T-cell (primary cell): ENCODE data around the gene ABCC1. TPM values are rescaled to one million over a fixed set of nuclear protein-coding genes. Genes with fewer than 3 reads are reported as not detected.

ENCODE experiments used
- ATAC-seq, 4 experiments: fragments of 200-7000 bp in 3 of 4; fragments of 150-1000 bp in 1 of 4; cut with Tn5 transposase; replicated peaks in 1 of 4; 1 replicate in 3 of 4; 2 replicates in 1 of 4; pipeline ENCODE4 v1.10.0; 2021; ENCODE audit warnings: moderate library complexity in 3 of 4, mild to moderate bottlenecking in 2 of 4, moderate number of reproducible peaks in 1 of 4
- CTCF ChIA-PET, 2 donors: fragments of 300-600 bp; sonication (Branson Sonifier 250); formaldehyde crosslinking; loops; one replicate each; lab custom pipeline; 2022; ENCODE audit warnings: antibody characterized with exemption in 2 of 2; lab: Charles Lee
- POLR2A ChIA-PET, 2 donors: fragments of 300-600 bp; sonication (Branson Sonifier 250); formaldehyde crosslinking; loops; one replicate each; lab custom pipeline; 2022; ENCODE audit warnings: antibody characterized with exemption in 2 of 2; lab: Charles Lee
- DNase-seq, 35 experiments: peaks; one replicate each; pipeline versions ENCODE4 v3.0.0 to v3.0.0-alpha.2; 2013 to 2023
- H3K27ac ChIP-seq: one replicate; pipeline ENCODE4 v1.5.1; 2013; ENCODE audit warnings: low read length
- H3K27me3 ChIP-seq, 2 experiments: replicated peaks in 1 of 2; 1 replicate in 1 of 2; 2 replicates in 1 of 2; pipeline versions ENCODE4 v1.6.1 to v1.7.0; 2013; ENCODE audit warnings: low read length in 1 of 2, mixed read lengths in 1 of 2; ENCODE audit not compliant: control insufficient read depth in 2 of 2, insufficient read depth in 2 of 2; ENCODE audit errors: extremely low read depth in 1 of 2
- H3K36me3 ChIP-seq, 2 donors: 1 replicate in 1 of 2; 2 replicates in 1 of 2; pipeline versions ENCODE4 v1.6.1 to v1.7.0; 2013; ENCODE audit warnings: low read length in 1 of 2; ENCODE audit not compliant: control insufficient read depth in 2 of 2, insufficient read depth in 1 of 2; ENCODE audit errors: extremely low read depth in 1 of 2
- H3K4me1 ChIP-seq, 2 experiments: 1 replicate in 1 of 2; 2 replicates in 1 of 2; pipeline versions ENCODE4 v1.6.1 to v1.7.0; 2013; ENCODE audit warnings: low read length in 2 of 2, mixed read lengths in 1 of 2; ENCODE audit not compliant: insufficient read depth in 2 of 2, control insufficient read depth in 1 of 2; ENCODE audit errors: extremely low read depth in 1 of 2
- H3K4me3 ChIP-seq, 2 donors: 1 replicate in 1 of 2; 2 replicates in 1 of 2; pipeline versions ENCODE4 v1.5.1 to v1.7.0; 2013; ENCODE audit warnings: mild to moderate bottlenecking in 2 of 2, low read length in 1 of 2, moderate library complexity in 1 of 2; ENCODE audit not compliant: control insufficient read depth in 1 of 2; ENCODE audit errors: extremely low read depth in 1 of 2
- H3K9me3 ChIP-seq: 2 replicates; pipeline ENCODE4 v1.7.0; 2013
- H3K27ac Mint-ChIP-seq, 2 donors: one replicate each; pipeline ENCODE4 v1.8.0; 2020 to 2021; ENCODE audit warnings: mild to moderate bottlenecking in 2 of 2, mixed read lengths in 2 of 2
- H3K27me3 Mint-ChIP-seq, 2 donors: one replicate each; pipeline ENCODE4 v1.8.0; 2021 to 2022; ENCODE audit warnings: mixed read lengths in 2 of 2
- H3K36me3 Mint-ChIP-seq: one replicate; pipeline ENCODE4 v1.8.0; 2021; ENCODE audit warnings: mixed read lengths
- H3K4me1 Mint-ChIP-seq, 3 donors: one replicate each; pipeline ENCODE4 v1.8.0; 2020 to 2022; ENCODE audit warnings: mixed read lengths in 3 of 3, mild to moderate bottlenecking in 1 of 3
- H3K4me3 Mint-ChIP-seq, 3 donors: one replicate each; pipeline ENCODE4 v1.8.0; 2020 to 2022; ENCODE audit warnings: mild to moderate bottlenecking in 3 of 3, mixed read lengths in 3 of 3, moderate library complexity in 3 of 3
- H3K9me3 Mint-ChIP-seq, 3 donors: one replicate each; pipeline ENCODE4 v1.8.0; 2020 to 2022; ENCODE audit warnings: mixed read lengths in 3 of 3
- WGBS: methylation state at CpG from one replicate; pipeline ENCODE4 v1.1.5; 2013; ENCODE audit warnings: missing lambda C conversion rate; ENCODE audit not compliant: insufficient coverage; 5-methylcytosine and 5-hydroxymethylcytosine counted together
- total RNA-seq, 35 experiments: library from RNA in 6 of 35; stranded (reverse) in 6 of 35; fragments of 120-200 nt in 1 of 35; gene quantifications; one replicate each; pipeline versions ENCODE4 v1.2.1 to v1.2.4 and lab custom pipeline; 2013 to 2026

The ABCC1 gene
- total RNA-seq, 5 donors from 2014 or later (not counting 1 experiment from before 2014, with no cell fraction given) = 59.4 to 68.1 (median 63.0) TPM

- ChIA-PET CTCF (no interaction called here), POLR2A (no interaction called here)
- no peaks in the 10 kb centered on the region for H3K27me3 ChIP-seq
- Mint-ChIP-seq H3K36me3 (peaks cover 81% of the 10 kb centered on the region), H3K27me3 (no peaks in the 10 kb centered on the region), H3K4me3 (no peak overlapping the region), H3K9me3 (no peaks in the 10 kb centered on the region), H3K4me1 (no peaks in the 10 kb centered on the region), H3K27ac (no peak overlapping the region)
- no peaks in the 10 kb centered on the region for H3K4me1 ChIP-seq
- ATAC-seq (no peak), DNase-seq (no peak)
- peaks cover 23 to 78% of the 10 kb centered on the region in 2 donors for H3K36me3 ChIP-seq
- 80% methylated on average over 5 of the region's 8 CpGs for WGBS
- no peak overlapping the region for H3K4me3 ChIP-seq
- H3K27ac ChIP-seq = no peak overlapping the region
- H3K9me3 ChIP-seq = no peaks in the 10 kb centered on the region
These were observed 163.1 kb downstream of the ABCC1 start for GRCh38 chr16:16112450-16113053.

GRCh38 chr16:16113076-16113475 lies 163.7 kb downstream of the ABCC1 start:
- Mint-ChIP-seq H3K4me1 (no peaks in the 10 kb centered on the region), H3K4me3 (no peak overlapping the region), H3K9me3 (peaks cover 0 to 4% (median 3%) of the 10 kb centered on the region in 3 donors), H3K27me3 (no peaks in the 10 kb centered on the region), H3K27ac (no peak overlapping the region), H3K36me3 (peaks cover 83% of the 10 kb centered on the region)
- DNase-seq = no peak
- Histone ChIP-seq H3K4me1 (no peaks in the 10 kb centered on the region), H3K27me3 (no peaks in the 10 kb centered on the region), H3K27ac (no peak overlapping the region), H3K9me3 (peaks cover 2% of the 10 kb centered on the region), H3K4me3 (no peak overlapping the region), H3K36me3 (peaks cover 28 to 80% of the 10 kb centered on the region in 2 donors)
- 97% methylated on average over 7 of the region's 8 CpGs for WGBS
- POLR2A ChIA-PET = no interaction called here
- CTCF ChIA-PET = no interaction called here
- ATAC-seq = no peak

- POLR2A ChIA-PET = interaction anchor here in 1 of 2 donors (0.6 kb wide), 1 partner anchor 495 kb away, joined by 7 read pairs; no protein-coding TSS in a partner anchor
- Histone ChIP-seq H3K36me3 (peaks cover 30 to 67% of the 10 kb centered on the region in 2 donors), H3K4me3 (no peak overlapping the region), H3K27ac (no peak overlapping the region), H3K4me1 (peaks cover 0 to 26% of the 10 kb centered on the region in 2 experiments), H3K9me3 (peaks cover 2% of the 10 kb centered on the region), H3K27me3 (no peaks in the 10 kb centered on the region)
- CTCF ChIA-PET = no interaction called here
- ATAC-seq = no peak
- no peak overlapping the region for H3K4me3 Mint-ChIP-seq
- H3K36me3 Mint-ChIP-seq = peaks cover 85% of the 10 kb centered on the region
- DNase-seq = no peak
- H3K27ac Mint-ChIP-seq = no peak overlapping the region
- WGBS = 80% methylated on average over 1 of the region's 7 CpGs
- no peaks in the 10 kb centered on the region for H3K27me3 Mint-ChIP-seq
- peaks cover 0 to 6% (median 0%) of the 10 kb centered on the region in 3 donors for H3K4me1 Mint-ChIP-seq
- peaks cover 3 to 9% (median 7%) of the 10 kb centered on the region in 3 donors for H3K9me3 Mint-ChIP-seq
These were observed 167.4 kb downstream of the ABCC1 start for GRCh38 chr16:16116841-16117240.

- ChIA-PET CTCF (interaction anchor here in 1 of 2 donors (0.6 to 0.7 kb wide), 2 partner anchors 405 to 718 kb away, joined by 4 to 5 read pairs; no protein-coding TSS in a partner anchor), POLR2A (interaction anchor here in 1 of 2 donors (0.6 kb wide), 1 partner anchor 28 kb away, joined by 5 read pairs; no protein-coding TSS in a partner anchor)
- Histone ChIP-seq H3K27me3 (no peaks in the 10 kb centered on the region), H3K4me3 (no peak overlapping the region), H3K36me3 (peaks cover 24 to 65% of the 10 kb centered on the region in 2 donors), H3K4me1 (peaks cover 0 to 26% of the 10 kb centered on the region in 2 experiments), H3K9me3 (peaks cover 2% of the 10 kb centered on the region), H3K27ac (no peak overlapping the region)
- no peak for DNase-seq
- H3K36me3 Mint-ChIP-seq = peaks cover 89% of the 10 kb centered on the region
- H3K9me3 Mint-ChIP-seq = peaks cover 3 to 9% (median 7%) of the 10 kb centered on the region in 3 donors
- WGBS = 100% methylated on average over 2 of the region's 7 CpGs
- H3K4me1 Mint-ChIP-seq = peaks cover 0 to 6% (median 0%) of the 10 kb centered on the region in 3 donors
- no peak overlapping the region for H3K27ac Mint-ChIP-seq
- H3K4me3 Mint-ChIP-seq = no peak overlapping the region
- no peaks in the 10 kb centered on the region for H3K27me3 Mint-ChIP-seq
- no peak for ATAC-seq
These were observed 168.9 kb downstream of the ABCC1 start for GRCh38 chr16:16118337-16118736.

- Mint-ChIP-seq H3K36me3 (peaks cover 90% of the 10 kb centered on the region), H3K4me1 (peaks cover 0 to 6% (median 0%) of the 10 kb centered on the region in 3 donors), H3K27me3 (no peaks in the 10 kb centered on the region), H3K27ac (peak overlapping the region in 1 of 2 donors; percentile 34), H3K4me3 (no peak overlapping the region), H3K9me3 (peaks cover 3 to 19% (median 15%) of the 10 kb centered on the region in 3 donors)
- Histone ChIP-seq H3K27ac (no peak overlapping the region), H3K9me3 (peaks cover 2% of the 10 kb centered on the region), H3K27me3 (no peaks in the 10 kb centered on the region), H3K4me1 (peaks cover 0 to 26% of the 10 kb centered on the region in 2 experiments), H3K36me3 (peaks cover 29 to 59% of the 10 kb centered on the region in 2 donors), H3K4me3 (no peak overlapping the region)
- ChIA-PET CTCF (interaction anchor here in 1 of 2 donors (0.6 kb wide), 1 partner anchor 1555 kb away, joined by 3 read pairs; no protein-coding TSS in a partner anchor), POLR2A (interaction anchor here in 1 of 2 donors (0.6 kb wide), 1 partner anchor 39 kb away, joined by 4 read pairs; no protein-coding TSS in a partner anchor)
- 62% methylated on average over 8 of the region's 8 CpGs for WGBS
- DNase-seq (peak in 1 of 35 experiments; percentile 18), ATAC-seq (no peak)
These were observed 170.6 kb downstream of the ABCC1 start for GRCh38 chr16:16120044-16120381.

GRCh38 chr16:16120382-16121184 lies 171.2 kb downstream of the ABCC1 start:
- Mint-ChIP-seq H3K36me3 (peaks cover 89% of the 10 kb centered on the region), H3K4me3 (no peak overlapping the region), H3K9me3 (peaks cover 3 to 19% (median 17%) of the 10 kb centered on the region in 3 donors), H3K27me3 (no peaks in the 10 kb centered on the region), H3K4me1 (peaks cover 0 to 6% (median 0%) of the 10 kb centered on the region in 3 donors), H3K27ac (peak overlapping the region; percentile 31 to 34)
- POLR2A ChIA-PET = interaction anchor here in 1 of 2 donors (0.6 kb wide), 1 partner anchor 40 kb away, joined by 4 read pairs; no protein-coding TSS in a partner anchor
- CTCF ChIA-PET = interaction anchor here in 1 of 2 donors (0.6 kb wide), 1 partner anchor 1555 kb away, joined by 3 read pairs; no protein-coding TSS in a partner anchor
- H3K27ac ChIP-seq = no peak overlapping the region
- DNase-seq (peak in 1 of 35 experiments; percentile 6), ATAC-seq (peak in 1 of 4 experiments; percentile 35)
- H3K36me3 ChIP-seq = peaks cover 29 to 58% of the 10 kb centered on the region in 2 donors
- H3K27me3 ChIP-seq = no peaks in the 10 kb centered on the region
- WGBS = 78% methylated on average over 11 of the region's 17 CpGs
- peaks cover 2% of the 10 kb centered on the region for H3K9me3 ChIP-seq
- H3K4me1 ChIP-seq = peaks cover 0 to 26% of the 10 kb centered on the region in 2 experiments
- no peak overlapping the region for H3K4me3 ChIP-seq
